ENCODE results near the gene NME3. TPM values are rescaled to one million over a fixed set of nuclear protein-coding genes. Genes with fewer than 3 reads are reported as not detected.

The NME3 gene
- total and polyA plus RNA-seq, 2 of the 4 experiments (the other 2 are of a cell fraction): 12.7 to 41.2 TPM

DNA sequence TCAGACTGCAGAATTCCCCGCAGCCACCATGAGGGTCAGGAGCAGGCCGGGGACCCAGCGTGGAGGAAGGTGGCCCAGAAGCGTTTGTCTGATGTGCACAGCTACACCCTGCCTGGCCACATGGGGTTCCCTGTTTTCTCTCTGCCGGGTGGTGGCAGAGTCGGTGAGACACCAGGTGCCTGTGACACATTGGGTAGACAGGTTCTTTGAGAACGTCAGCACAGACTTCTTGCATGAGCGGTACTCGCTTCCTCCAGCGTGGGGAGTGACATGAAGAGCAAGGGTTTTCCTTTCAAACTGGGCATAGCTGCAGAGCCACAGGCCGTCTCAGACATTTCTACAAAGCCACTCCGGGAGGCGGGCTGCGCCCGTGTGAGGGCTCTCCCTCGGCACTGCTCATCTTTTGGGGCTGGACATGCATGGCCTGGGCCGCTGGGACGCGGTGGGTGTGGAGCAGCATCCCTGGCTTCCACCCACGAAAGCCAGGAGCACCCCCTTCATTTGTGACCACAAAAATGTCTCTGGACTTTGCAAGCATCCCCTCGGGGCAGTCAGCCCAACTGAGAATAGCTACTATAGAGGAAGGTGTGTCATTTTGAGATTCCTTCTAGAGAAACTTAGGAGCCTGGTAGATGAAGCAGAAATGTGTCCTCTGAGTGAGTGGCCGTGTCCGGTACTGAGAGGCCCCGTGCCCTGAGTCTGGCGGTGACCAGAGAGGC, 26.0 kb downstream of the NME3 start:
- dilution Hi-C loops (cut with HindIII; ENCODE audit: low sequenced_read_pairs, unreplicated experiment): no loop called here
- no peak overlapping the region for H2BK5ac ChIP-seq (ENCODE audit: low read depth, low read length, poor library complexity, severe bottlenecking)
- H2AK9ac ChIP-seq (replicated peaks; ENCODE audit: low read depth, low read length, poor library complexity): peak overlapping the region; percentile 87
- no peaks in the 10 kb centered on the region for H3K9me3 ChIP-seq (ENCODE audit: control insufficient read depth, insufficient read depth, low read length)
- in situ Hi-C loops (cut with MboI; ENCODE audit: low sequenced_read_pairs): no loop called here
- WGBS, 2 experiments (ENCODE audit: extremely low coverage in 2 of 2, insufficient read length in 1 of 2): 94% methylated on average over 12 of the region's 25 CpGs; no CpG with 5 or more reads in 1 of the 2 experiments
- peaks cover 16% of the 10 kb centered on the region for H4K20me1 ChIP-seq (ENCODE audit: insufficient read depth, low read length)
- H2BK15ac ChIP-seq (ENCODE audit: low read depth, low read length): no peak overlapping the region
- H2BK20ac ChIP-seq (ENCODE audit: low read depth, low read length): peak overlapping the region; percentile 23; the same call in 1 of the 2 replicates
- H4K8ac ChIP-seq (ENCODE audit: low read depth in 2 of 2, low read length in 2 of 2): peak overlapping the region in 1 of 2 experiments; percentile 47; a peak in 1 of 4 replicates
- ChIA-PET CTCF (interaction anchor here (1.4 kb wide), 1 partner anchor 40 kb away, joined by 7 read pairs; the partner anchor contains the start of gene MAPK8IP3), POLR2A (ENCODE audit: unreplicated experiment) (no interaction called here)
- peaks cover 62% of the 10 kb centered on the region for H3K36me3 ChIP-seq (ENCODE audit: control insufficient read depth, insufficient read depth, low read length)
- H4K5ac ChIP-seq (ENCODE audit: low read depth, low read length): no peak overlapping the region
- no peak overlapping the region for H3K23ac ChIP-seq (ENCODE audit: low read depth, low read length)
- peak overlapping the region; percentile 42; the same call in 1 of the 2 replicates for H3K4ac ChIP-seq (ENCODE audit: low read depth, low read length)
- no peak overlapping the region for H3K4me3 ChIP-seq (ENCODE audit: insufficient read depth, low read depth, low read length)
- no peak overlapping the region; the same call in 1 of the 2 replicates for H3K56ac ChIP-seq (ENCODE audit: extremely low read depth, insufficient read depth, low read length)
- peaks cover 8% of the 10 kb centered on the region for H3K9me1 ChIP-seq (ENCODE audit: insufficient read depth, low read length)
- no peak overlapping the region for H3K4me2 ChIP-seq (ENCODE audit: low read depth, low read length)
- ATAC-seq (ENCODE audit: low read depth) (peak; percentile 62), DNase-seq (peak; percentile 59)
- no peak overlapping the region for H3K27ac ChIP-seq (ENCODE audit: insufficient read depth, low read length)
- TF ChIP-seq, protein P1, sequence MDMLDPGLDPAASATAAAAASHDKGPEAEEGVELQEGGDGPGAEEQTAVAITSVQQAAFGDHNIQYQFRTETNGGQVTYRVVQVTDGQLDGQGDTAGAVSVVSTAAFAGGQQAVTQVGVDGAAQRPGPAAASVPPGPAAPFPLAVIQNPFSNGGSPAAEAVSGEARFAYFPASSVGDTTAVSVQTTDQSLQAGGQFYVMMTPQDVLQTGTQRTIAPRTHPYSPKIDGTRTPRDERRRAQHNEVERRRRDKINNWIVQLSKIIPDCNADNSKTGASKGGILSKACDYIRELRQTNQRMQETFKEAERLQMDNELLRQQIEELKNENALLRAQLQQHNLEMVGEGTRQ (IDR thresholded peaks at IDR 0.05; ENCODE audit: low read depth, low read length): no peak
- TF ChIP-seq, protein P2, sequence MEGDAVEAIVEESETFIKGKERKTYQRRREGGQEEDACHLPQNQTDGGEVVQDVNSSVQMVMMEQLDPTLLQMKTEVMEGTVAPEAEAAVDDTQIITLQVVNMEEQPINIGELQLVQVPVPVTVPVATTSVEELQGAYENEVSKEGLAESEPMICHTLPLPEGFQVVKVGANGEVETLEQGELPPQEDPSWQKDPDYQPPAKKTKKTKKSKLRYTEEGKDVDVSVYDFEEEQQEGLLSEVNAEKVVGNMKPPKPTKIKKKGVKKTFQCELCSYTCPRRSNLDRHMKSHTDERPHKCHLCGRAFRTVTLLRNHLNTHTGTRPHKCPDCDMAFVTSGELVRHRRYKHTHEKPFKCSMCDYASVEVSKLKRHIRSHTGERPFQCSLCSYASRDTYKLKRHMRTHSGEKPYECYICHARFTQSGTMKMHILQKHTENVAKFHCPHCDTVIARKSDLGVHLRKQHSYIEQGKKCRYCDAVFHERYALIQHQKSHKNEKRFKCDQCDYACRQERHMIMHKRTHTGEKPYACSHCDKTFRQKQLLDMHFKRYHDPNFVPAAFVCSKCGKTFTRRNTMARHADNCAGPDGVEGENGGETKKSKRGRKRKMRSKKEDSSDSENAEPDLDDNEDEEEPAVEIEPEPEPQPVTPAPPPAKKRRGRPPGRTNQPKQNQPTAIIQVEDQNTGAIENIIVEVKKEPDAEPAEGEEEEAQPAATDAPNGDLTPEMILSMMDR (conservative IDR thresholded peaks at IDR 0.05; ENCODE audit: low read depth, low read length): no peak
- TF ChIP-seq RFX5 (IDR thresholded peaks at IDR 0.05; ENCODE audit: low read depth, low read length) (no peak), RCOR1 (IDR thresholded peaks at IDR 0.05; ENCODE audit: insufficient replicate concordance, low read length) (no peak), RAD21 (IDR thresholded peaks at IDR 0.05; ENCODE audit: low read length) (no peak), CHD1 (IDR thresholded peaks at IDR 0.05; ENCODE audit: low read depth, low read length) (no peak), BHLHE40 (IDR thresholded peaks at IDR 0.05; ENCODE audit: low read depth, low read length) (no peak), MAFK (IDR thresholded peaks at IDR 0.05; ENCODE audit: low read depth, low read length) (no peak), MAZ (IDR thresholded peaks at IDR 0.05; ENCODE audit: borderline replicate concordance, low read depth, low read length) (no peak), MXI1 (IDR thresholded peaks at IDR 0.05; ENCODE audit: borderline replicate concordance, low read depth, low read length) (no peak)
- H3K14ac ChIP-seq (replicated peaks; ENCODE audit: low read depth, low read length): 0 out of 2 replicates have a peak overlapping the region, but pooled peaks have one; percentile 1
- no peak overlapping the region for H3K18ac ChIP-seq (ENCODE audit: low read depth, low read length)
- H3K9ac ChIP-seq (ENCODE audit: low read depth, low read length): no peak overlapping the region
- intact Hi-C loops (cut with micrococcal nuclease): no loop called here
- peaks cover 16 to 47% of the 10 kb centered on the region in 2 experiments for H3K79me1 ChIP-seq (ENCODE audit: low read depth in 1 of 2, low read length in 2 of 2)
- no peaks in the 10 kb centered on the region for H3K27me3 ChIP-seq (ENCODE audit: control insufficient read depth, insufficient read depth, low read length)
- BruUV-seq (replicated peaks): TSS peak; percentile 47
- H2BK120ac ChIP-seq (ENCODE audit: low read depth, low read length): peak overlapping the region; percentile 33; the same call in 1 of the 2 replicates
- peaks cover 2% of the 10 kb centered on the region; the same call in 1 of the 2 replicates for H3K4me1 ChIP-seq (ENCODE audit: control insufficient read depth, insufficient read depth, low read length)
- 0 out of 2 replicates have a peak overlapping the region, but pooled peaks have one; percentile 16 for H4K91ac ChIP-seq (ENCODE audit: insufficient read depth, low read depth, low read length)
- H2AFZ ChIP-seq (replicated peaks; ENCODE audit: low read length, poor library complexity): peak overlapping the region; percentile 23
- no peak overlapping the region for H2AK5ac ChIP-seq (ENCODE audit: low read depth, low read length)
